Neutrophil (primary cell): ENCODE results near the gene RASAL1.
"Not testable (repeated sequence)": the region's sequence is repeated elsewhere in the genome, so short reads cannot be mapped to it uniquely, and the experiment has no call there.

ENCODE experiments used
- H3K27ac ChIP-seq: fragments of 200-600 bp; sonication (generic); 2 replicates; pipeline ENCODE4 v1.5.1; 2016; ENCODE audit warnings: mild to moderate bottlenecking, moderate library complexity
- H3K27me3 ChIP-seq: fragments of 200-600 bp; sonication (generic); 2 replicates; pipeline ENCODE4 v1.6.0; 2016; ENCODE audit warnings: mild to moderate bottlenecking
- H3K36me3 ChIP-seq: fragments of 200-600 bp; sonication (generic); 2 replicates; pipeline ENCODE4 v1.5.1; 2017
- H3K4me1 ChIP-seq, 2 experiments: fragments of 200-600 bp in 1 of 2; sonication (generic) in 1 of 2; 1 replicate in 1 of 2; 2 replicates in 1 of 2; pipeline versions ENCODE4 v1.5.1 to v1.6.1; 2013 to 2016; ENCODE audit warnings: low read depth in 1 of 2, low read length in 1 of 2, mild to moderate bottlenecking in 1 of 2, moderate library complexity in 1 of 2; ENCODE audit not compliant: control insufficient read depth in 1 of 2, insufficient read depth in 1 of 2
- H3K4me3 ChIP-seq, 2 experiments: fragments of 200-600 bp in 1 of 2; sonication (generic) in 1 of 2; 1 replicate in 1 of 2; 2 replicates in 1 of 2; pipeline ENCODE4 v1.5.1; 2013 to 2016; ENCODE audit warnings: low read depth in 1 of 2, low read length in 1 of 2, mild to moderate bottlenecking in 1 of 2, moderate library complexity in 1 of 2
- H3K9me3 ChIP-seq: fragments of 200-600 bp; sonication (generic); 2 replicates; pipeline ENCODE4 v1.5.1; 2016
- CTCF ChIP-seq: fragments of 200-600 bp; sonication (generic); IDR thresholded peaks from 2 replicates; pipeline ENCODE4 v1.5.1; 2016; ENCODE audit warnings: antibody characterized with exemption

The RASAL1 gene

GRCh38 chr12:113142173-113142885, 6.8 kb upstream of the RASAL1 start:
- Histone ChIP-seq H3K4me1 (peaks cover 12 to 14% of the 10 kb centered on the region in 2 experiments), H3K4me3 (peak overlapping the region in 1 of 2 experiments; percentile 8), H3K36me3 (no peaks in the 10 kb centered on the region), H3K27ac (peak overlapping the region; percentile 70), H3K9me3 (no peaks in the 10 kb centered on the region), H3K27me3 (peaks cover 12% of the 10 kb centered on the region)
- no peak for TF ChIP-seq CTCF

GRCh38 chr12:113141716-113142115, 6.2 kb upstream of the RASAL1 start:
- H3K4me3 ChIP-seq: not testable (repeated sequence)
- peak overlapping the region; percentile 70 for H3K27ac ChIP-seq

GRCh38 chr12:113140706-113141105, 5.1 kb upstream of the RASAL1 start:
- no peak for TF ChIP-seq CTCF
- peaks cover 12 to 14% of the 10 kb centered on the region in 2 experiments for H3K4me1 ChIP-seq
- peaks cover 19% of the 10 kb centered on the region for H3K27me3 ChIP-seq
- no peaks in the 10 kb centered on the region for H3K36me3 ChIP-seq
- H3K9me3 ChIP-seq: no peaks in the 10 kb centered on the region
- H3K27ac ChIP-seq: no peak overlapping the region
- H3K4me3 ChIP-seq: no peak overlapping the region

More at GRCh38 chr12:113141716-113142115, 6.2 kb upstream of the RASAL1 start:
- Histone ChIP-seq H3K4me1 (peaks cover 12 to 14% of the 10 kb centered on the region in 2 experiments), H3K27me3 (peaks cover 16% of the 10 kb centered on the region)
- H3K9me3 ChIP-seq, H3K36me3 ChIP-seq: not testable (repeated sequence)

GRCh38 chr12:113138826-113139225, 3.3 kb upstream of the RASAL1 start:
- Histone ChIP-seq H3K9me3 (no peaks in the 10 kb centered on the region), H3K27me3 (peaks cover 34% of the 10 kb centered on the region), H3K27ac (no peak overlapping the region), H3K36me3 (no peaks in the 10 kb centered on the region), H3K4me3 (no peak overlapping the region), H3K4me1 (peaks cover 12 to 14% of the 10 kb centered on the region in 2 experiments)
- no peak for TF ChIP-seq CTCF

GRCh38 chr12:113137861-113138783, 2.6 kb upstream of the RASAL1 start:
- peaks cover 11 to 12% of the 10 kb centered on the region in 2 experiments for H3K4me1 ChIP-seq
- no peaks in the 10 kb centered on the region for H3K9me3 ChIP-seq
- H3K36me3 ChIP-seq: no peaks in the 10 kb centered on the region
- no peak for TF ChIP-seq CTCF
- H3K27me3 ChIP-seq: peaks cover 34% of the 10 kb centered on the region
- H3K4me3 ChIP-seq: no peak overlapping the region
- no peak overlapping the region for H3K27ac ChIP-seq
